Activated T-helper 1 cell treated with anti-CD3 and anti-CD28 coated beads, Interleukin-12 subunit alpha, Interleukin-12 subunit beta, Interleukin-2, Interleukin-4 antibody, amounts not matched to agents 30 ng/mL and 10 ng/mL and 1 ng/mL, durations not matched to agents 14 hours and 24 hours and 36 hours (primary cell): ENCODE results near the gene HDAC6. TPM values are rescaled to one million over a fixed set of nuclear protein-coding genes. Genes with fewer than 3 reads are reported as not detected.

ENCODE experiments used
- DNase-seq: peaks from one replicate; pipeline ENCODE4 v3.0.0; 2021; ENCODE audit warnings: low spot score
- H3K27ac Mint-ChIP-seq: one replicate; pipeline ENCODE4 v1.8.0; 2021; ENCODE audit warnings: mild to moderate bottlenecking, mixed read lengths
- H3K27me3 Mint-ChIP-seq: one replicate; pipeline ENCODE4 v1.8.0; 2022; ENCODE audit warnings: mild to moderate bottlenecking, moderate library complexity, mixed read lengths; ENCODE audit not compliant: insufficient read depth
- H3K36me3 Mint-ChIP-seq: one replicate; pipeline ENCODE4 v1.8.0; 2021; ENCODE audit warnings: low read depth, mixed read lengths
- H3K4me1 Mint-ChIP-seq: one replicate; pipeline ENCODE4 v1.8.0; 2021; ENCODE audit warnings: low read depth, mixed read lengths
- H3K4me3 Mint-ChIP-seq: one replicate; pipeline ENCODE4 v1.8.0; 2021; ENCODE audit warnings: mild to moderate bottlenecking, moderate library complexity, mixed read lengths
- H3K9me3 Mint-ChIP-seq: one replicate; pipeline ENCODE4 v1.8.0; 2021; ENCODE audit warnings: mixed read lengths
- intact Hi-C: fragments of 100-400 bp; cut with micrococcal nuclease; formaldehyde crosslinking; loops from one replicate; pipeline ENCODE4 v1.15.1; 2024
- total RNA-seq: library from RNA; stranded (reverse); gene quantifications from 2 replicates; pipeline ENCODE4 v1.2.3, GENCODE V29; 2022

The HDAC6 gene
- 44.7 and 56.4 TPM in 2 replicates for total RNA-seq

DNA sequence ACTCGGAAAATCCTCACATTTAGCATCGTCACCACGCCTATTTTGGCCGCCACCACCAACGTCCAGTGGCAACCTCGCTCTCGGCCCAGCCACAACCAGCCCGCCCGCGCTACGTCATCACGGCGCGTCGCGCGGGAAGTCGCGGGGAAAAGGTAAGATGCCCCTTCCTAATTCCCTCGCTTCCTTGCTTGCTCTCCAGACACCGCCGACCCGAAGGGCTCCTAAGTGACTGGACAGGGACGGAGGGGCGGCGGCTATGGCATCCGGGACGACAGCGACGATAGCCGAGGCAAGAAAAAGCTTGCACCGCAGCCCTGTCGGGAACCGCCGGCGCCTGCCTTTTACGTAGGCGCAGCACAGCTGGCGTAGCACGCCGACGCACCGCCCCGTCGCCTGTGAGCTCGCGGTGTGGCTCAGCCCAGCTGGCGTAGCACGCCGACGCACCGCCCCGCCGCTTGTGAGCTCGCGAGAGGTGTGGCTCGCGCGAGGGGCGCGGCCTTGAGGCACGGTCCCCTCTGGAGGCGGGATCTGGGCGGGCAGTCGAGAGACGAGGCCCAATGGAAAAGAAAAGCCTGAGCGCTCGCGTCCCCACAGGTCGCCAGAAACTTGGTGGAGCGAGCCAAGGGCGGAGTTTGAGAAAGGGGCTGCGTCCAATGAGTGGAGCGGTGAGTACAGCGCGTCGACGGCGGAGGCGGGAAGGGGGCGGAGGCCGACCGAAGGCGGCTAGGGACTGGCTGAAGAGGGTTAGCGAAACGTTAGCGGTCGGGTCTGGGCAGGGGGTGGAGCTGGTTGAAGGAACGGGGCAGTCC is at the start of gene HDAC6:
HDAC6 (plus strand) TSS at position 788 of the 809 bp plus-strand sequence. CDS start 626 bp downstream, outside the sequence.
- Mint-ChIP-seq H3K9me3 (no peaks in the 10 kb centered on the region), H3K4me3 (peak within 1 kb of the TSS; percentile 91), H3K36me3 (peaks cover 12% of the 10 kb centered on the region), H3K27me3 (no peaks in the 10 kb centered on the region), H3K4me1 (peaks cover 13% of the 10 kb centered on the region), H3K27ac (peak within 1 kb of the TSS; percentile 98)
- peak; percentile 94 for DNase-seq
- intact Hi-C loops = loop anchor here (1.0 to 10.0 kb wide), 18 partner anchors 64 to 1147 kb away; partner anchors contain the start of genes EBP, ELK1, GPKOW and GRIPAP1

- H3K27ac Mint-ChIP-seq = no peak overlapping the region
- no peaks in the 10 kb centered on the region for H3K9me3 Mint-ChIP-seq
- intact Hi-C loops = loop anchor here (5.0 kb wide), 1 partner anchor 40 kb away; no protein-coding TSS in a partner anchor
- no peaks in the 10 kb centered on the region for H3K27me3 Mint-ChIP-seq
- no peaks in the 10 kb centered on the region for H3K36me3 Mint-ChIP-seq
- H3K4me1 Mint-ChIP-seq = peaks cover 7% of the 10 kb centered on the region
- DNase-seq = no peak
- no peak overlapping the region for H3K4me3 Mint-ChIP-seq
Observed at GRCh38 chrX:48752498-48752897, 49.4 kb upstream of the HDAC6 start.

GRCh38 chrX:48753708-48754228 is 48.1 kb upstream of the HDAC6 start:
- H3K9me3 Mint-ChIP-seq = no peaks in the 10 kb centered on the region
- no peak overlapping the region for H3K4me3 Mint-ChIP-seq
- H3K27me3 Mint-ChIP-seq = no peaks in the 10 kb centered on the region
- intact Hi-C loops = loop anchor here (5.0 kb wide), 1 partner anchor 41 kb away; no protein-coding TSS in a partner anchor
- peaks cover 7% of the 10 kb centered on the region for H3K4me1 Mint-ChIP-seq
- no peaks in the 10 kb centered on the region for H3K36me3 Mint-ChIP-seq
- H3K27ac Mint-ChIP-seq = no peak overlapping the region
- no peak for DNase-seq

DNA sequence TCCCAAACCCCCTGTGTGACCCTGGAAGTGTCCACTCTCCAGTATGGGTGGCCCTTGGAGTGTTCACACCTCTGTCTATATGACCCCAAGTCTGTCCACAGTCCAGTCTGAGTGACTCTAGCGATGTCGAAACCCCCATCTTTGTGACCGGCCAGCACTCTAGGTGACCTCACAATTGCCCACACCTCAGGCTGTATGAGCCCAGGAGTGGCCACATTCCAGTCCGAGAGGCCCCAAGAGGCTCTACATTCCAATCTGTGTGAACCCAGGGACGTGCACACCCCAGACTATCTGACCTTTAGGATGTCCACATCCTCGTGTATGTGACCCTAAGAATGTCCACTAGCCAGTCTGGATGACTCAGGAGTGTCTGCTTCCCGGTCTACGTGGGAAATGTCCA is 47.6 kb upstream of the HDAC6 start:
- no peaks in the 10 kb centered on the region for H3K27me3 Mint-ChIP-seq
- H3K4me1 Mint-ChIP-seq = peaks cover 7% of the 10 kb centered on the region
- no peak overlapping the region for H3K4me3 Mint-ChIP-seq
- intact Hi-C loops = loop anchor here (5.0 kb wide), 1 partner anchor 42 kb away; no protein-coding TSS in a partner anchor
- no peak overlapping the region for H3K27ac Mint-ChIP-seq
- H3K9me3 Mint-ChIP-seq = no peaks in the 10 kb centered on the region
- DNase-seq = no peak
- no peaks in the 10 kb centered on the region for H3K36me3 Mint-ChIP-seq

DNA sequence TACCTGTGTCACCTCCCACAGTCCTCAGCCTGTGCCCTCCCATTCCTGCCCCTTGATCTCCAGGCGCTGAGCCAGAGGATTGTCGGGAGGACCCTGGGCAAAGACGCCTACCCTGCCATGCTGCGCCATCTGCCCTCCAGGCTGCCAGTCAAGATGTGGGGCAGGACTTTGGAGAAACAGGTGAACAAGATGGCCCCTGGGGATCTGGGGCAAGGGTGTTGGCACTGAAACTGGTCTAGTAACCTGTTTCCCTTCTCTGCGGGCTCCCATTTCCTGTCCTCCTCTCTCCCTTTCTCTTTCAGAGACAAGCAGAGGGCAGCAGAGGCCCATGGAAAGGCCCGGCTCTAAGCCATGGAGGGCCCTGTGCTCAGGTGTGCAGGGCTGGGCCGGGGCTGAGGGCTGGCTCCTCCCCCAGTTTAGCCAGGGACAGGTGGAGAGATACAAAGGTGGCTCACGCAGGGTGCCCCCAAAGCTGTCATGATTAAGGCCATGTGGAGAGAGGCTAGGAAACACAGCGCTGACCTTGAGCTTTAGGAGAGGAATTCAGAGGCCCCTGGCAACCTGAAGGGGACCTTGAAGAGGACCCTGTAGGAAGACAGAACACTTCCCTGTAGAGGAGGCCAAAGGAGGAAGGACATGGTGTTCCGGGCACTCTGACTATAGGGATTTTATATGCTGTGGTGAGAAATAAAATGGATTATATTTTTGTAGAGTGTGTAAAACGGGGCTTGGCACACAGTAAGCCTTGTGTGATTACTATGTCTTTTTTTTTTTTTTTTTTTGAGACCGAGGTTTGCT is 40.0 kb upstream of the HDAC6 start, which contains the start of gene GLOD5:
GLOD5 (plus strand) TSS at position 74 of the 798 bp plus-strand sequence; CDS start at position 118, 44 bp downstream.
- no peak within 1 kb of the TSS for H3K27ac Mint-ChIP-seq
- peaks cover 8% of the 10 kb centered on the region for H3K4me1 Mint-ChIP-seq
- no peaks in the 10 kb centered on the region for H3K9me3 Mint-ChIP-seq
- H3K27me3 Mint-ChIP-seq = peaks cover 4% of the 10 kb centered on the region
- intact Hi-C loops = no loop called here
- peak; percentile 1 for DNase-seq
- no peak within 1 kb of the TSS for H3K4me3 Mint-ChIP-seq
- no peaks in the 10 kb centered on the region for H3K36me3 Mint-ChIP-seq

GRCh38 chrX:48769230-48769629 is 32.6 kb upstream of the HDAC6 start:
- no peak overlapping the region for H3K4me3 Mint-ChIP-seq
- no peaks in the 10 kb centered on the region for H3K9me3 Mint-ChIP-seq
- no peaks in the 10 kb centered on the region for H3K4me1 Mint-ChIP-seq
- no peak for DNase-seq
- intact Hi-C loops = no loop called here
- H3K27ac Mint-ChIP-seq = no peak overlapping the region
- H3K27me3 Mint-ChIP-seq = peaks cover 6% of the 10 kb centered on the region
- H3K36me3 Mint-ChIP-seq = no peaks in the 10 kb centered on the region

GRCh38 chrX:48770296-48770695 is 31.6 kb upstream of the HDAC6 start:
- Mint-ChIP-seq H3K36me3 (no peaks in the 10 kb centered on the region), H3K9me3 (no peaks in the 10 kb centered on the region), H3K4me3 (no peak overlapping the region), H3K27ac (no peak overlapping the region), H3K27me3 (peaks cover 6% of the 10 kb centered on the region), H3K4me1 (no peaks in the 10 kb centered on the region)
- intact Hi-C loops = no loop called here
- no peak for DNase-seq

DNA sequence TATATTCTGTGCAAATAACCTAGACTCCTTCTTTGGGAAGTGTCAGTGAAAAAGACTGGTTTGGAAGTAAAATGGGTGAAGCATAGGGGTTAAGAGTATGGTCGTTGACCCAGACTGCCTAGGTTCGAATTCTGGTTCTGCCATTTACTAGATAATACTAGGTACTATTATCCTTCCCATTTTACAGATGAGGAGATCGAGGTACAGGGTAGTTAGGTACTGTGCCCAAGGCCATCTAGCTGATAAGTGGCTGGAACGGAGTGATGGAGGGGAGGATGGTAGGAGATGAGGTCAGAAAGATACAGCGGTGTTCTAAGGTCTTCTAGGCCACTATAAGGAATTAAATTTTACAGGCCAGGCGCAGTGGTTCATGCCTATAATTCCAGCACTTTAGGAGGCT is 29.3 kb upstream of the HDAC6 start:
- no peak for DNase-seq
- peaks cover 3% of the 10 kb centered on the region for H3K27me3 Mint-ChIP-seq
- H3K27ac Mint-ChIP-seq = no peak overlapping the region
- H3K4me1 Mint-ChIP-seq = no peaks in the 10 kb centered on the region
- no peaks in the 10 kb centered on the region for H3K36me3 Mint-ChIP-seq
- H3K9me3 Mint-ChIP-seq = no peaks in the 10 kb centered on the region
- no peak overlapping the region for H3K4me3 Mint-ChIP-seq
- intact Hi-C loops = no loop called here

DNA sequence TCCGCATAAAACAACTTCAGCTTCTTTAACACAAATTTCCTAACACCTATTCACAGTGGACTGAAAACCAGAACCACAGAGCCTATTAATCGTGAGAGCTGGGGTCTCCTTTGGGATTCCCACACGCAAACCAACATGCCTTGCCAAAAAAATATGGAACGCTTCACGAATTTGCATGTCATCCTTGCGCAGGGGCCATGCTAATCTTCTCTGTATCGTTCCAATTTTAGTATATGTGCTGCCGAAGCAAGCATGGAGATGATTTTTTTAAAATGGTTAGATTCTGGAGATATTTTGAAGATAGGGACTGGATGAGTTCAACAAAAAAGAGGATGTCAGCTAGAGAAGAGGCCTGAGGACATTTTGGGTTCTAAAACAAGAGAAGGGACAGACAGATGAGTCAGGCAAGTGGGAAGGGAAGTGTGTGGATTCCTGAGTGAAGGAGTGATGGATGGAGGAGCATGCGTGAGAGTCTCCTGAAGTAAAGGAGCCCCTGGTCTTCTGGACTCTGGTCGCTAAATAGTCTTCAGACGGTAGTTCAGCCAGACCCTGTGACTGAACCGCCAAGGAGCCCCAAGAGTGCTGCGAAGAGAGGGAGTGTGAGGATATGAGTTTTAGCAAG is 24.9 kb upstream of the HDAC6 start:
- Mint-ChIP-seq H3K9me3 (no peaks in the 10 kb centered on the region), H3K4me3 (no peak overlapping the region), H3K27me3 (peaks cover 11% of the 10 kb centered on the region), H3K4me1 (no peaks in the 10 kb centered on the region), H3K36me3 (no peaks in the 10 kb centered on the region), H3K27ac (no peak overlapping the region)
- no peak for DNase-seq
- intact Hi-C loops = no loop called here

GRCh38 chrX:48779399-48779798 is 22.5 kb upstream of the HDAC6 start:
- no peaks in the 10 kb centered on the region for H3K9me3 Mint-ChIP-seq
- peaks cover 8% of the 10 kb centered on the region for H3K27me3 Mint-ChIP-seq
- DNase-seq = no peak
- intact Hi-C loops = no loop called here
- no peaks in the 10 kb centered on the region for H3K36me3 Mint-ChIP-seq
- no peak overlapping the region for H3K27ac Mint-ChIP-seq
- H3K4me1 Mint-ChIP-seq = no peaks in the 10 kb centered on the region
- no peak overlapping the region for H3K4me3 Mint-ChIP-seq

DNA sequence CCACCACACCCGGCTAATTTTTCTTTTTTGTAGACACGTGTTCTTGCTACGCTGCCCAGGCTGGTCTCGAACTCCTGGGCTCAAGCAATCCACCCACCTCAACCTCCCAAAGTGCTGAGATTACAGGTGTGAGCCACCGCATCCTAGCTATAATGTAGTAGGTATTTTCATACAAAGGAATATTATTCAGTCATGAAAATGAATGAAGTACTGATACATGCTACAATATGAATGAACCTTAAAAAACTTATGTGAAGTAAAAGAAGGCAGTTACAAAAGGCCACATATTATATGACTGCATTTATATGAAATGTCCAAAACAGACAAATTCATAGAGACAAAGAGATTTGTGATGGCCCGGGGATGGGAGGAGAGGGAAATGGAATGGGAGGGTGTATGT is 20.2 kb upstream of the HDAC6 start:
- peaks cover 8% of the 10 kb centered on the region for H3K27me3 Mint-ChIP-seq
- H3K4me1 Mint-ChIP-seq = no peaks in the 10 kb centered on the region
- no peak overlapping the region for H3K4me3 Mint-ChIP-seq
- H3K9me3 Mint-ChIP-seq = no peaks in the 10 kb centered on the region
- DNase-seq = no peak
- intact Hi-C loops = no loop called here
- H3K27ac Mint-ChIP-seq = no peak overlapping the region
- H3K36me3 Mint-ChIP-seq = no peaks in the 10 kb centered on the region

DNA sequence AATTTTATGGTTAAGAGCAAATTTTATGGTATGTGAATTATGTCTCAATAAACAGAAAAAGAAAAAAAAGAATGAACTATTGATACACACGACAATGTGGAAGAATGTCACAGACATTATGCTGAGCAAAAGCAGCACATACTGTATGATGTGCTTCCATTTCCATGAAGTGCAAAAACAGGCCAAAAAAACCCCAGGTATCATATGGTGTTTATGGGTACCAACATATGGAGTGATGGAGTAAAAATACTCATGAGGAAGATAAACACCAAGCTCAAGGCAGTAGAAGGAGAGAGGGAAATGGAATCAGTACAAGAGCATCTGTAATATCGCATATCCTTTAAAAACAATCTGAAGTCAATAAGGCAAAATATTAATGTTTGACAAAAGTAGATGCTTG is 19.7 kb upstream of the HDAC6 start:
- Mint-ChIP-seq H3K27me3 (peaks cover 13% of the 10 kb centered on the region), H3K4me3 (no peak overlapping the region), H3K9me3 (no peaks in the 10 kb centered on the region), H3K36me3 (no peaks in the 10 kb centered on the region), H3K4me1 (no peaks in the 10 kb centered on the region), H3K27ac (no peak overlapping the region)
- intact Hi-C loops = no loop called here
- DNase-seq = no peak
